Activated gamma-delta T cell treated with Interleukin-2 at 50 U/mL for 16 hours (primary cell): ENCODE measurements around the gene GRB10.
"Not testable (repeated sequence)": the region's sequence is repeated elsewhere in the genome, so short reads cannot be mapped to it uniquely, and the experiment has no call there.

Source experiments
- DNase-seq: peaks from one replicate; pipeline ENCODE4 v3.0.0-alpha.2; 2020

GRB10 gene

DNA sequence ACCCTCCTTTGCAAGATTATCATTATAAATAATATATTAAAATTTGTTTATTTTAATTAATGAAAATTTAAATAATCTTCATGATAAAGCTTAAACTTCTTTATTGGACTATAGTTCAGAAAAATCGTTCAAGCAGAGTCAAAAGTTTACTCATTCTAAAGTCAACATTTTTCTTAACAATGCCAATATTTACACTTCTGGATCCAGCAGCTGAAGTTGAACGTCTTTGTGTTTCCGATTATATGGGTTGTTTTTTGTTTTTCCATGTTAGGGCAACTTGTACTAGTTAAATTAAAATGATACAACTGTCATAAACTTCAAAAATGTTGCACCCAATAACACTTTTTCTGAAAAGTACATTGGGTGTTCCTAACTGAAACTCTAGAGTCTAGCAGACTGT, 43.8 kb downstream of the GRB10 start:
- no peak for DNase-seq

DNA sequence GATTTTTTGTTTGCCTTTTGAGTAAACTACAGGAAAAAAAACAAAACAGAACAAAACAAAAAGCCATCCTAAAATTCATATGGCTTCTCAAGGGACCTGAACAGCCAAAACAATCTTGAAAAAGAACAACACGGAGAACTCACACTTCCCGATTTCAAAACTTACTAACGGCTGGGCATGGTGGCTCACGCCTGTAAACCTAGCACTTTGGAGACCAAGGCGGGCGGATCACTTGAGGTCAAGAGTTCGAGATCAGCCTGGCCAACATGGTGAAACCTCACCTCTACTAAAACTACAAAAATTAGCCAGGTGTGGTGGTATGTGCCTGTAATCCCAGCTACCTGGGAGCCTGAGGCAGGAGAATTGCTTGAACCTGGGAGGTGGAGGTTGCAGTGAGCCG, 46.9 kb downstream of the GRB10 start:
- not testable (repeated sequence) for DNase-seq

DNA sequence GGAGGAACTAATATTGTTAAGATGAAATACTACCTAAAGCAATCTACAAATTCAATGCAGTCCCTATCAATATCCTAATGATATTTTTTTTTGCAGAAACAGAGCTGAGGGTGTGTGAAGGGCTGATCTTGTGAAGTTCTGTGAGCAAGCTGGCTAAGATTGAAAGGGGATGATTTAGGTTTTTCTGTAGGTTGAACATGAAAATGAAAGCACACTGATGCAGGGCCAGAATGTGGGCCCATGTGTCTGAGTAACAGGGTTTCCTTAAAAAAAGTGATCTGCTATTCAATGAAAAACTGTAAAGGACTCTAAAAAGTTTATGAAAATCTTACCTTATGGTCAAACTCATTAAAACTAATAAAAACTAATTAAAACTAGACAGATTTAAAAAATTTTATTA, 47.4 kb downstream of the GRB10 start:
- no peak for DNase-seq

DNA sequence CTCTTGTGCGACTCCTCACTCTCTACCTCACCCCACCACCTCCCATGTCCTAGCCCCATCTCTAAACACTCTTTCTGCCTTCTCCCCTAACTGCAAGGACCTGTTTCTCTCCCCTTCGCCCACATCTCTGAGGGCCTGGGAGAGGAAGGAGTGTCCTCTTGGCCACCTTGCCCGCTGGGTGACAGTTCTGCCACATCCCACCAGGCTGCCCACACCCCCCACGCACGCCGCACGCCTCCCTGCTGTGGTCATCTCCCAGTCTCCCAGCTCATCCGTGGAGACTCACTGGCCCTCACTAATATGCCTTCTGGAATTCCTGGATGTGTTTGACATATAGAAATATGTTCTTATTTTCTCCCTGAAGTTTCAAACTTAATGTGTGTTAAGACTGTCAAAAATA, 48.5 kb downstream of the GRB10 start:
- no peak for DNase-seq

DNA sequence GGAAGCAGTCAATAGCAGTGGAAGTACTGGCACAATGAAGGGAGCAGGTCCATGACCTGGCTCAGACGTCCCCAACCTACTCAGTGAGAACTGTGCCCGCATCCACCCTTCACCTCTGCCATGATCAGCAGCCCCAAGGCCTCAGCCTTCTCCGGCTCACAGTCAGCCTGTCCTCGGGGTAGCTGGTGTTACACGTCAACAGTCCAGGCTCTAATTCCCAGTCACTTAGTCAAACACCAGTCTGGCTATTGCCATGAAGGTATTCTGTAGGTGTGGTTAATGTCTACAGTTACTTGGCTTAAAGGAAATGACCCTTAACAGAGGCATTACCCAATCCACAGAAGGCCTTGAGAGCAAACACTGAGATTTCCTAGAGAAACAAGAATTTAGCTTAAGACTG, 49.1 kb downstream of the GRB10 start:
- no peak for DNase-seq

DNA sequence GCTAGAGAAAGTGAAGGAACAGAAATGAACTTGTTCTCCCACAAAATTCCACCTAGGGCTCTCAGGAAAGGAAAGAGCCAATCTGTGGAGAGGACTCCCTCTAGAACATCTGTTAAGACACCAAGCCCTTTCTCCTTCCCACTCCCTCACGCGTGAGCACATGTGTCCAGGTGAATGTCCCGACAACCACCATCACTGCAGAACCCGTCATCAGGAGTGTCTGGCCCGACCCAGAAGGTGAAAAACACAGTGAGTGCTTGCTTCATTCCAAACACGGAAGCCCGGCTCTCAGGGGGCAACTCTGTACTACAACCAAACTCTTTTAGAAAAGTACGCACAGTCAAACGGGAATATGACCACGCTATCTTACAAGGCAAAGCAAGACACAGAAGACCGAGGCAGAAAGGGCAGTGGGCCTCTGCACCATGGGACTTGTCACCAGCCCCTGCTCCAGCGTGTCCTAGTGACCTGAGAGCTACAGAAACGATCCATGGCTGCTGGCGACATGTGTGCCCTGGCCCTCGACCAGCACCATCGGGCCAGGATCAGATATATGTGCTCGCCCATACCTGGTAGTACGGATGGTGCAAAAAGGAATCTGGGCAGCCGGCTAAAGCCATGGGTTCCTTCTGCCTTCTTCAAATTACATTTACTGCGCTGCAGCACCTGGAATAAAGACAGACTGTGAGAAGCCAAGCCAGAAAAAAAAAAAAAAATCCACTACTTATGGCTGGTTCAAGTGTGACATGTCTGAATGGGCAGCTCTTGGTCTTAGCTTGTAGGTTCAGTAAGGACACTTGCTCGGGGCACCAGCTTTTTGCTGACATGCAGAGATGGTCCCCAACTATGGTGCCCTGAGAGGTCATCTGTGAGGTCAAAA, 50.8 kb downstream of the GRB10 start:
- no peak for DNase-seq

DNA sequence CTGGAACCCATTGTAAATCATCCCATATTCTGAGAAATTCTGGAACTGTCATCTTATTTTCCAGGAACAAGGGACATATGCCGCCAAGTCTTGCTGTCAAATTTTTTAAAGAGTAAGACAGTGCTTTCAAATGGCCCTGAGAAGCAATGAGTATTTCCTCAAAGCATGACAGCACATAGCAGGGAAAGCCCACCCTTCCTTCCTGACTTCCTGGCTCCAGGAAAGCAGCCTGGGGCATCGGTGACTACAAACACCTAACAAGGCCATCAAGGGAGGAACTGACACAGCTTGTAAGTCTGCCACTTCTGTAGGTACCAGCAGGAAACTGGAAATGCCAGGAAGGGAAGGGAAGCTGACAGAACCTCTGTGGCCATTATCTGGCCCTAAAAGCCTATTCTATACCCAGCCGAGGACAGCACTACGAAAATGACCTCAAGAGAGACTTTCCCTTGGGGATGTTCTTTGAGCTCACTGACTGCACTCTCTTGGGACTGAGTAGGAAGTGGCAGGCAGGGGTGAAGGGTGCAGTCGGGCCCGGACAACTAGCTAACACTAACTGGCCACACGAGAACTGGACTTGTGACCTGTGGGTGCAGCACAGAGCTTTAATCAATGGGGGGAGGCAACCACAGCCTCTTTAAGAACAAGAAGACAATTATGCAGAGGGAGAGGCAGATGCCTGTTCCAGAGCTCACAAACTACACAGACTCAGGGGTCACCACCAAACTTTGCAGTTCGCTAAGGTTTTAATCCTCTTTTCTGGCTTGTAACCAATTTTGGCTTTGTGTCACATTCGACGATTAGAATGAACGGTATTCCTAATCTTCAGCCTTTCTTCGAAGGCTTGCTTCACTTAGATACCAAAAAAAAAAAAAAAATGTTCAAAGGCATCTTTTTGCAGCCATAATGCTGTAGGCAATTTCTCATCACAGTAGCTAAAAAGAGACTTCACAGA, 52.0 kb downstream of the GRB10 start:
- DNase-seq = no peak

DNA sequence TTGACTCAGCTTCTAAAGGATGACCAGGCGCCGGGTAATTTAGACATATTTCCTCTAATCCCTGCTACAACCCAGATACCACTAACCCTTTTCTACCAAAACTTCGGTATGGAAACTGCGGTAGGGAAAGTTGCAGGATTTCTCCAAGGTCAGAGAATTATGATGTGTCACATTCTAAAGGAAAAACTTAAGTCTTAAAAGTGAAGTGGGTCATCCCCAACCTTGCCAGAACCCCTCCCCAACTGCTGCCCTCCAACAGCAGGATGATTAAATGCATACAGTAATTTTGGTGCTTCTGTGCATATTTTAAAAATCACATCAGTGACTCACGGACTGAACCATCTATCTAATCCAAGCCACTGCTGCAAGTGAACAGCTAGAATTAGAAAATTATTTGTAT, 52.7 kb downstream of the GRB10 start:
- no peak for DNase-seq

DNA sequence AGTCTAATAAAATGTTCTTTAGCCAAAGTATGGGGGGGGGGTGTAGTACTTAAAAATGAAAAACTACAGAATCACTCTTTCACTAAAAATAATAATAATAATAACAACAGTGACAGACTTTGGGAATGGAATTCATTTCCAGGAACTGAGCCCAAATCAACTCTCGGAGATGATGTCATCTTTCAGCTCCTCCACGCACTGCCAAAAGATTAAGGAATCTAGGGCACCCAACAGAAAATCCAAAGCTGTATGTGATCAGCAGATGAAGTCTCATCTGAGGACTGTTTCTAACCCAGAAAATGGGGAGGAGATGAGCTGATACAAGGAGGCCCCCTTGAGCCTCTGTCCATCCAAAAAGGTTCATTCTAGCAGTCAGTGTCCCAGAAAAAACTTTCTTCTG, 54.5 kb downstream of the GRB10 start:
- no peak for DNase-seq

DNA sequence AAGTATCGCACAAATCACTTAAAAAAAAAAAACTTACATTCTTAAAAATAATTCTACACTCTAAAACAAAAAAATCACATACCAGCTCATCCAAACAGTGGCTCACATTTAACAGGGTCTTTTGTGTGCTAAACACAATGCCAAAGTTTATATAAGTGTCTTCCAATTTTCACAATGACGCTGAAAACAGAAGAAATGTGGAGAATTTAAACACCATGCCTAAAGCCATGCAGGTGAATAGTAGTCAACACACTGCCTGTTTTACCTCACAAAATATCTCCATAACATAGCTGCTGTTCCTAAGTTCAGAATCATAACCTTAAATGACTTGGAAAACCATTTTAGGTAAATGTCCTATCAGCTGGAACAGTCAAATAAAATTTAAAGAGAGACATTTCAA, 55.0 kb downstream of the GRB10 start:
- DNase-seq = no peak

DNA sequence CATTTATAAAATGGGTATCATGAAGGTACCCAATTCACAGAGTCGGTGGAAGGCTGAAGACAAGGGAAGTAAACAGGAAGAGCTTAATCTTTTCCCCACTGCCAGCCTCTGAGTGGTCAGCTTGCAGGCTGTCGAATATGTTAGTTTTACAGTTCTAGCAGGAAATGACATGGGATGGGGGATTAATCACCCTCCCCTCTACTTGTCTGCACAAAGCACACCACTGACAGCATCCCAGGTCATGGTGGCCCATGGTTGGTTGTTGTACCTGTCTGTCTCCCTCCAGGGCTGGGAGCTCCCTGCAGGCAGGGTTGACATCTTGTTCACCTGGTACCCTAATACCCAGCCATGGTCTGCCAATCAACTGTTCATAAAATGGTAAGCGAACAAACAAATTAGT, 55.6 kb downstream of the GRB10 start:
- no peak for DNase-seq

DNA sequence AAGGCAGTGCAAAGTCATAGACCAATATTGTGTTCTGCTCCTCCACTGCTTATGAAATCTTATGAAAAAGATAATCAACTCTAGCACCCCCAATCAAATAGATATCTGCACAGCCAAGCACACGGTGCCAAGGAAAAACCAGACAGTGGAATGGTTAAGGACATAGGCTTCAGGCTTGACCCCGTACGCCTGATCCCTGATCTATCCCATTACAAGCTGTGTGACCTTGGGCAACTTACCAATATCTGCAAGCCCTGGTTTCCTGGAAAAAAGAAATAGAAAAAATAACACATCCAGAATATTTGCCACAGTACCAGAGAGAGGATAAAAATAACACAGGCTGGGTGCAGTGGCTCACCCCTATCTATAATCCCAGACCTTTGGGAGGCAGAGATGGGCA, 56.9 kb downstream of the GRB10 start:
- no peak for DNase-seq

DNA sequence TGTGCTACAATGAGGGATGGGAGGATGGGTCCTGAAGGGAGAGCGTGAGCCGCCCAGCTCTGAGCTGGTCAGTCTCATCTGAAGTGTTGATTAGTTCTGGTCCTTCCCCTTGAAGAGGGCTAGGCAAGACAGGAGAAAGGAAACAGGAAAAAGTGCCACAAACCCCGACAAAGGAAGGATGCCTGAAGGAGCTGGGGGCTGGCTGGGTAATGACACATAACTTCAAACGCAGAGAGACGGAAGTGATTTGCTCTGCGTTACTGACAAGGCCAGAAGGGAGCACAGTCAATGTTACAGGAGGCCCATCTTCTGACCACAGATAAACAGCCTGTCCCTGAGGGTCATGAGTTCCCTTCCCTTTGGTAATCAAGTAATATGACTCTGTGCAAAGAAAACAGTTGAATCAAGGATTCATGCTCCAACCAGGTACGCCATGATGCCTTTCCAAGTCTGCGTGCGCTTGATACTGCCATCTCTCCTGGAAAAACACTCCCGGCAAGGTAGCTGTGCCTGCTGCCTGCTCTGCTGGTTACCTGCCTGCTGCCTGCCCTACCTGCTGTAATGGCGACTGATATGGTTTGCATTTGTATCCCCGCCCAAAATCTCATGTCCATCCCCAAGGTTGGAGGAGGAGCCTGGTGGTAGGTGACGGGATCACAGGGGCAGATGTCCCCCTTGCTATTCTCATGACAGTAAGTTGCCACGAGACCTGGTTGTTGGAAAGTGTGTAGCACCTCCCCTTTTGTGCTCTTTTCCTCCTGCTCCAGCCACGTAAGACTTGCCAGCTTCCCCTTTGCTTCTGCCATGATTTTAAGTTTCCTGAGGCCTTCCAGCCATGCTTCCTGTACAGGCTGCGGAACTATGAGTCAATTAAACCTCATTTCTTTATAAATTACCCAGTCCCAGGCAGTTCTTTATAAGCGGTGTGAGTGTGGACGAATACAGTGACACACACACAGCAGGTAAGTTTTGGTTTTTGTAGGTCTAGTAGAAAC, 57.9 kb downstream of the GRB10 start:
- no peak for DNase-seq

DNA sequence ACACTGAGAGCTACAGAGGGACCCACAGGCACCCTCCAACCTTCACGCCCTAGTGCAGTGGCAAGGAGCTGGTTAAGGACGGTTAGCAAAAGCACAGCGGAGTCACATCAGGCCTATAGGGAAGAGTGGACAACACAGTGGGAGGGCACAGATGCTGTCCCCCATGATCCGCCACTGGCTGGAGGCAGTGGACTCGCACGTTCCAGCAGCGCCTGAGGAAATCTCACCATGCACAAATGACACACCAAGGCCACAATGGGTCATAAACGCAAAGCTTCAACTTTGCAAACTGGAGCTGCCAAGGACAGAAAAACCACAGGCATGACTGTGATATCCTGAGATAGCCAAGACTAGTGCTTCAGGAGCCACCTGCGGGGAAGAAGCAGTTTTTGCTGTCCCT, 58.8 kb downstream of the GRB10 start:
- DNase-seq = no peak

DNA sequence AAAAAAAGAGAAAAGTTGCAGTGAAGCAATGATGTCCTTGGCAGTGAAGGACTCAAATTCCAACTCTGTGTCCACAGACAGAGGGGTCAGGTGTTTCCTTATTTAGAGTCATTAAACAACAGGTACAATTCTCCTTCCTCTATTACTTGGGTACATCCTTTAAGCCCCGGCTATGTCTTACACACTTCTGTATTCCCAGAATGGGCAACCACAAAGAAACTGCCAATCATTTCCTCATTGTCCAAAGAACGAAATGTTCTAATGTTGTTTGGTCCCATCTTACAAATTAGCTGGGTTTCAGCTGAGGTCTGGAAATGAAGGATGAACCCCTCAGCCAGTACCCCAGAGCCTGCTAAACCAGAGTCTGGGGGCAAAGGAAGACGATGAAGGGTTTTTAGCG, 59.5 kb downstream of the GRB10 start:
- no peak for DNase-seq

DNA sequence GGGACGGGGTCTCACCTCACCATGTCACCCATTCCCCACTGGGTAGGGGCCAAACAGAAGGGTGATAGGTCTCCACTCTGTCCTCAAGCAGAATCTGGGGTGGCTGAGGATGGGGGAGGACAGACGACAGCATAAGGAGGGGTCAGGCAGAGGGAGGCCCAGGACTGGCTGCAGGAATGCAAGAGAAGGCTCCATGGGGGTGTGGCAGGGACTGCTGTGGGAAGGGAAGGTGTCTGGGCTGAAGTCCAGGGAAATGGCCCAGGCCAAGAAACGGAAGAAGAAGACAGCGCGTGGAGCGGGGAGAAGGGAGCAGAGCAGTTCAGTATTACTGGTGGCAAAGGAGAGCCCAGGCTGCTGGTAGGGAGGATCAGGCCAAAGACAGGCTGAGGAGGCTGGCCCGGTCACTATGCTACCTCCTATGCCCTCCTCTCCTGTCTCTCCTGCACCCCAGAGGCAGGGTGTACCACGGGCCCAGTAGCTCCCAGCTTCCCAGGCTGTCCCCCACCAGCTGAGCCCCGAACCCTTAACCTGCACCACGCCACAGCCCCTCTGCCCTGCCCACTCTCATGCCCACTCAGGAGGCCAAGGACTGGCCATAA, 60.9 kb downstream of the GRB10 start:
- DNase-seq = no peak

DNA sequence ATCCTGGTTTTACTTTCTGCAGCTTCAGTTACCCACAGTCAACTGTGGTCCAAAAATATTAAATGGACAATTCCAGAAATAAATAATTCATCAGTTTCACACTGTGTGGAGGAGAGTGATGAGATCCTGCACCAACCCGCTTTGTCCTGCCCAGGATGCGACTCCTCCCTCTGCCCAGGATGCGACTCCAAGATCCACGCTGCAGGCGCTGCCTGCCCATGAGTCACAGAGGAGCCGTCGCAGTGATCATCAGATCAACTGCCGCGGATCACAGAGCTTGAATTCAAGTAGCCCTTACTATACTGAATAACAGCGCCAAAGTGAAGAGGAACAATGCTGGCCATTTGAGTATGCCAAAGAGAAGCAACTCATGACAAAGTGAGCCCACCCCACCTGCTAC, 61.5 kb downstream of the GRB10 start:
- no peak for DNase-seq

DNA sequence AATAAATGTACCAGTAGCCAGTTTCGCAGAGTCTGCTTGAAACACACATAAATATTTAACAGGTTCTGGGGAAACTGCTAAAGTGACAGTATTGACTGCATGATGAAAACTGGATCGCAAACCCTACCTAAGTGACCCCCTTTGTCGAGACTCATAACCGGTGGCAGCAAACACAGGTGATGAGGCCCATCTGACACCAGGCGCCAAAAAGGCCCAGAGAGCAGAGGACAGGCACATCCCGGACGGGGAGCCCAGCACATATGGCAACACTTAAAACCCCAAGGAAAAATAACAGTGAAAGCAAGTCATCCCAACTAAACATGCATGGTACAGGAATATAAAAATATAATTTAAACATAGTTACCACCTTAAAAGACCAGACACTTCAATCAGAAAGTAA, 62.4 kb downstream of the GRB10 start:
- DNase-seq = no peak

DNA sequence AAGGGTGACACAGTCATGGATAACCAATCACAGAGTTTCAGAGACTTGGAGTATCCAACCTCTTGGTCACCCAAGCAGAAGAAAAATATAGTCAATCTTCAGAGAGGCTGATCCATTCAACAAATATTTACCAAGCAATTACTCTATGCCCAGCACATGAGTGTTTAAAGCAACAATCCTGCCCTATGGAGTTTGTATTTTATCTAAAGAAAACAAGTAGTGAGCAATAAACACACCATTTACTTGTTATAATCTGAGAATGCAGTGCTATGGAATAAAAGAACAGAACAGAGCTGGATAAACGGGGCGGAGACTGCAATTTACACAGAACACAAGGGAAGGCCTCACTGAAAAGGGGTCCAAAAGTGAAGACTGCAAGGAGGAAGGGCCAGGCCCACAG, 63.8 kb downstream of the GRB10 start:
- DNase-seq = no peak

DNA sequence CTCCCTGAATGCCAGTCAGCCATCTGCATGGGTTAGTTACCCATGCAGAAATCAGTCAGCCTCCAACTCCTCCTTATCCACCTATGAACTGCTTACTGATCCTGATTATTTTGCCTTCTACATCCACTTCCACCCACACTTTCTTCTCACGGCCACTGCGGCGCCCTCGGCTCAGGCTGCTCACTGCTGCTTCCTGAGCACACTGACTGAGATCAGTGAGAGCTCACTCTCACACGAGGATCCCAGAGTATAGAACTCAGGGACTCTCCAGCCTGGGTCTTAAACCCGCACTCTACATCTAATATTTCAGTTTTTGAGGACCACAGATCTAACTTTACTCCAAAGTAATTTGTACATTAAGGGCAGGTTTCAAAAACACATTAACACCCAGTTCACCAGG, 64.4 kb downstream of the GRB10 start:
- DNase-seq = no peak

DNA sequence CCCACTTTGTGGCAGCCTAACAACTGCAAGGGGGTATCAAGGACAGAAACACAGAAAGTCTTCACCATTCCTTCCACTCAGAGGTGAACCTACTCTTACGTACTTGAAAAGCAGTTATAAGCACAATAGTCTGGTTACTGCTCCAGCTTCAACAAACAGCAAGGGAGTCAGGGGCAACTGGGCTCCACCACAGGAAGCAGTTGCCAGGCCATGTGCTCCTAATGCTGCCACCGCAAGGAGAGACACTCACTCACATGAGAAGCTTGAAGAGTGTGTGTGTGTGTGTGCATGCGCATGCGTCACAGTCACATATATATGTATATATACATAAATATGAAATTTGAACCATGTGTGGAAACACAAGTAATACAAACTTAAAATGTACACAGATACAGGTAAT, 65.5 kb downstream of the GRB10 start:
- no peak for DNase-seq

DNA sequence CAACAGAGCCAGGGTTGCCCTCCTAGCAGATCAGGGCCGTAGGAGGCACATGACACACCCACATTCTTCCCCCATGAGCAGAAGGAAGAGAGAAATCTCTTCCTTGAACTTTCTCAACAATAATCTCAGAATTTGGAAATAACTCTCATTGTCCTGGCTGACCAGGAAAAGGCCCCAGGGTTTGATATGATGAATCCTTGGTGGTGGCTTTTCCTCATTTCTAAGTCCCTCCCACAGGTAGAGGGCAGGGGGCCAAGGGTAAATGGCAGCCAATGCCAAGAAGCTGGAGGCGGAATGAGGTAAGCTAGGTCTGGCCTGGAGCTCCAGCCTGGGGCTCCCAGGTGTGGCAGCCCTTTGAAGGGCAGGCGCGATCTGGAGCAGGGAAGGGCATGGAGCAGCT, 67.8 kb downstream of the GRB10 start:
- DNase-seq = no peak
